Measurements from ENCODE around the gene KANSL1L. TPM values are rescaled to one million over a fixed set of nuclear protein-coding genes. Genes with fewer than 3 reads are reported as not detected.

The KANSL1L gene
- total RNA-seq, 2 experiments from 2014 or later = 4.4 to 4.8 TPM

GRCh38 chr2:209984291-209984690, 186.9 kb downstream of the KANSL1L start:
- Mint-ChIP-seq H3K4me1 (ENCODE audit: low read depth) (peaks cover 3% of the 10 kb centered on the region), H3K27me3 (ENCODE audit: low read depth) (peaks cover 5% of the 10 kb centered on the region), H3K9me3 (no peaks in the 10 kb centered on the region), H3K4me3 (no peak overlapping the region), H3K36me3 (ENCODE audit: low read depth) (no peaks in the 10 kb centered on the region), H3K27ac (no peak overlapping the region)
- intact Hi-C loops (cut with micrococcal nuclease) = no loop called here
- CTCF ChIA-PET = interaction anchor here (0.7 to 1.7 kb wide), 4 partner anchors 9 to 215 kb away, joined by 3 to 5 read pairs (median 5); no protein-coding TSS in a partner anchor
- DNase-seq = no peak

DNA sequence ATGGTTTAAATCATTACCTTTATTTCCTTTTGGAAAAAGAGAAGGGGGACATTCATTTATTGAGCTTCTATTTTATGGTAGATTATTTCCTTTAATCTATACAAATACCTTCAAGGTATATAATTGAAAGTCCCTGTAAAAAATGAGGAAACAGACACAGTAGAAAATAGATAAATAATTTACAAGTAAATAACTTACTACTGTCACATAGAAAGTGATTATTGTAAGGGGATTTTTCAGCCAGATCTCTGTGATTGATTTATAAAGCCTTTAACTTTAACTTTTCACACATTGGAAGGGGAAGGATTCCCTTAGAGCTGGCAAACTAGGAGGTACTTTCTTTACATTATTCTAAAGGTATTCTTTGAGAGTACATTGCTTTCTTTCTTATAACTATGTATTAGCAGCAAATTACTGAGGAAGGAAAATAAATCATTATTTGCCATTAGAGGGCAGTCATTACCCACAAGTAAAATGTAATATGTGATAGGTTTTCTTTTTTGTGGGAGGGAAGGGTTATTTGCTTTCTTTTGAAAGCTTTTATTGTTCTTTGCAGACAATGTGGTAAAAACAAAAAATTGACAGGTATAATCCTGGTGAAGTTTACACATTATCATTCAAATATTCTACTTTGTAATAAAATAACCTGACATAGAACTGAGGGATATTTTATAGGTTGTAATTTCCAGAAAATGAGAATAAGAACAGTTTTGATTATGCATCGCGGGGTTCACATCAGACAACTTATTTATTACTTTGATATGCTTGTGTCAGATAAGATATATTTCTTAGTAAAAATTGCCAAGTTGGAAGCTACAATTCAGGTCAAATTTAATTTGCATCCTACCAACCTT, 193.6 kb downstream of the KANSL1L start:
- H3K27ac Mint-ChIP-seq = no peak overlapping the region
- no peaks in the 10 kb centered on the region for H3K27me3 Mint-ChIP-seq (ENCODE audit: low read depth)
- H3K9me3 Mint-ChIP-seq = no peaks in the 10 kb centered on the region
- CTCF ChIA-PET = interaction anchor here (0.6 to 13.5 kb wide), 11 partner anchors 13 to 287 kb away, joined by 3 to 129 read pairs (median 3); no protein-coding TSS in a partner anchor
- no peaks in the 10 kb centered on the region for H3K36me3 Mint-ChIP-seq (ENCODE audit: low read depth)
- intact Hi-C loops (cut with micrococcal nuclease) = loop anchor here (1.0 kb wide), 3 partner anchors 96 to 222 kb away; no protein-coding TSS in a partner anchor
- no peak overlapping the region for H3K4me3 Mint-ChIP-seq
- no peaks in the 10 kb centered on the region for H3K4me1 Mint-ChIP-seq (ENCODE audit: low read depth)
- no peak for DNase-seq

- intact Hi-C loops (cut with micrococcal nuclease) = loop anchor here (1.0 kb wide), 3 partner anchors 96 to 222 kb away; no protein-coding TSS in a partner anchor
- CTCF ChIA-PET = interaction anchor here (0.6 to 13.5 kb wide), 8 partner anchors 12 to 239 kb away, joined by 3 to 129 read pairs (median 4); no protein-coding TSS in a partner anchor
- Mint-ChIP-seq H3K27ac (no peak overlapping the region), H3K27me3 (ENCODE audit: low read depth) (no peaks in the 10 kb centered on the region), H3K4me1 (ENCODE audit: low read depth) (no peaks in the 10 kb centered on the region), H3K36me3 (ENCODE audit: low read depth) (no peaks in the 10 kb centered on the region), H3K4me3 (no peak overlapping the region), H3K9me3 (no peaks in the 10 kb centered on the region)
- no peak for DNase-seq
These were observed 194.4 kb downstream of the KANSL1L start for GRCh38 chr2:209976698-209977385.

DNA sequence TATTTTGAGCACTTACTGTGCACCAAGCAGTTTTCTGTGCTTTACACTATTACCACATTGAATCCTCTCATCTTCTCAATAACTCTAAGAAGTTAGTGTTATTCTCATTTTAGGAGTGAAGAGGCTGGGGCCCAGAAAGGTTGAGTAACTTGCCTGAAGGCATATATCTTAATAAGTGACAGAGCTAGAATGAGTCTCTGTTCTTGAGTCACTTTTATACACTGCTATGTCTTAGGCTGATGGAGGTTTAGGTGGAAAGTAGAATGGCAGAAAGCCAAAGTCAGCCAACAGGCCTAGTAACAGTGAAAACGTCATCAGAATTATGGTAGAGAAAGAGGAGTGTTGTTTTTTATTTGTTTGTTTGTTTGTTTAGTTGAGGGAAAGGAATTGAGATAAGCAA, 196.6 kb downstream of the KANSL1L start:
- Mint-ChIP-seq H3K36me3 (ENCODE audit: low read depth) (no peaks in the 10 kb centered on the region), H3K9me3 (no peaks in the 10 kb centered on the region), H3K27me3 (ENCODE audit: low read depth) (no peaks in the 10 kb centered on the region), H3K27ac (no peak overlapping the region), H3K4me1 (ENCODE audit: low read depth) (no peaks in the 10 kb centered on the region), H3K4me3 (no peak overlapping the region)
- intact Hi-C loops (cut with micrococcal nuclease) = no loop called here
- CTCF ChIA-PET = interaction anchor here (13.5 kb wide), 1 partner anchor 223 kb away, joined by 129 read pairs; no protein-coding TSS in a partner anchor
- DNase-seq = no peak

- H3K4me1 Mint-ChIP-seq (ENCODE audit: low read depth) = no peaks in the 10 kb centered on the region
- H3K4me3 Mint-ChIP-seq = no peak overlapping the region
- no peak overlapping the region for H3K27ac Mint-ChIP-seq
- CTCF ChIA-PET = interaction anchor here (13.5 kb wide), 1 partner anchor 224 kb away, joined by 129 read pairs; no protein-coding TSS in a partner anchor
- H3K27me3 Mint-ChIP-seq (ENCODE audit: low read depth) = no peaks in the 10 kb centered on the region
- no peaks in the 10 kb centered on the region for H3K9me3 Mint-ChIP-seq
- intact Hi-C loops (cut with micrococcal nuclease) = no loop called here
- H3K36me3 Mint-ChIP-seq (ENCODE audit: low read depth) = no peaks in the 10 kb centered on the region
- no peak for DNase-seq
These were observed 197.9 kb downstream of the KANSL1L start for GRCh38 chr2:209973328-209973727.

Other genes with a start within 250 kb of the KANSL1L start
- gene RPE, start 168.8 kb downstream of the KANSL1L start, total RNA-seq = 10 to 100 TPM; 43.9 to 46.2 TPM
- gene ACADL, start 54.0 kb upstream of the KANSL1L start, total RNA-seq = not detected
- not detected for gene MYL1, start 143.8 kb upstream of the KANSL1L start, total RNA-seq